SK-N-SH (cell line): ENCODE data around the gene TP53I13.

Source experiments
- RXRA ChIP-seq: IDR thresholded peaks from 2 replicates; pipeline ENCODE4 v1.4.0; 2012; ENCODE audit warnings: low read depth, mild to moderate bottlenecking, borderline replicate concordance
- TAF1 ChIP-seq: IDR thresholded peaks from 2 replicates; pipeline ENCODE4 v1.6.1; 2012; ENCODE audit warnings: low read depth, mild to moderate bottlenecking, low read length, moderate library complexity, borderline replicate concordance
- TF ChIP-seq, protein P1 (sequence below): fragments of 200-600 bp; sonication (generic); IDR thresholded peaks from 2 replicates; pipeline ENCODE4 v1.6.1; 2017; ENCODE audit warnings: antibody characterized with exemption, mild to moderate bottlenecking, moderate library complexity
- TF ChIP-seq, protein P2 (sequence below): IDR thresholded peaks from 2 replicates; pipeline ENCODE4 v1.4.0; 2012; ENCODE audit warnings: low read depth, borderline replicate concordance
- TF ChIP-seq, protein P3 (sequence below): fragments of 150-350 bp; IDR thresholded peaks from 2 replicates; pipeline ENCODE4 v1.6.1; 2017; ENCODE audit warnings: antibody characterized with exemption, low read length, low read depth, borderline replicate concordance

DNA sequence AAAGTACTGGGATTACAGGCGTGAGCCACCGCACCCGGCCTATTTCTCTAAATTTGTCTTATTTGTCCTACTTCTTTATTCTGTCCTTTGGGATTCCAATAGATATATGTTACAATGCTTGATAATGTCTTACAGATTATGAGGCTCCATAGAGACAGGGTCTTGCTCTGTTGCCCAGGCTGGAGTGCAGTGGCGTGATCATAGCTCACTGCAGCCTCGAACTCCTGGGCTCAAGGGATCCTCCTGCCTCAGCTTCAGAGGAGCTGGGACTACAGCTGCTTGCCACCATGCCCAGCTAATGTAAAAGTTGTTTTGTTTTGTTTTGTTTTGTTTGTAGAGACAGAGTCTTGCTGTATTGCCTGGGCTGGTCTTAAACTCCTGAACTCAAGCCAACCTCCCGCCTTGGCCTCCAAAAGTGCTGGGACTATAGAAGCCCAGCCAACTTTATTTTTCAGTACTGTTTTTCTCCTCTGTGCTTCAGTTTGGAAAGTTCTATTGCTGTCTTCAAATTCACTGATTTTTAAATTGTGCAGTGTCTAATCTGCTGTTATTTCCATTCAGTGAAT, 34.7 kb downstream of the TP53I13 start:
- TF ChIP-seq, protein P1, sequence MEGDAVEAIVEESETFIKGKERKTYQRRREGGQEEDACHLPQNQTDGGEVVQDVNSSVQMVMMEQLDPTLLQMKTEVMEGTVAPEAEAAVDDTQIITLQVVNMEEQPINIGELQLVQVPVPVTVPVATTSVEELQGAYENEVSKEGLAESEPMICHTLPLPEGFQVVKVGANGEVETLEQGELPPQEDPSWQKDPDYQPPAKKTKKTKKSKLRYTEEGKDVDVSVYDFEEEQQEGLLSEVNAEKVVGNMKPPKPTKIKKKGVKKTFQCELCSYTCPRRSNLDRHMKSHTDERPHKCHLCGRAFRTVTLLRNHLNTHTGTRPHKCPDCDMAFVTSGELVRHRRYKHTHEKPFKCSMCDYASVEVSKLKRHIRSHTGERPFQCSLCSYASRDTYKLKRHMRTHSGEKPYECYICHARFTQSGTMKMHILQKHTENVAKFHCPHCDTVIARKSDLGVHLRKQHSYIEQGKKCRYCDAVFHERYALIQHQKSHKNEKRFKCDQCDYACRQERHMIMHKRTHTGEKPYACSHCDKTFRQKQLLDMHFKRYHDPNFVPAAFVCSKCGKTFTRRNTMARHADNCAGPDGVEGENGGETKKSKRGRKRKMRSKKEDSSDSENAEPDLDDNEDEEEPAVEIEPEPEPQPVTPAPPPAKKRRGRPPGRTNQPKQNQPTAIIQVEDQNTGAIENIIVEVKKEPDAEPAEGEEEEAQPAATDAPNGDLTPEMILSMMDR: no peak
- no peak for TF ChIP-seq TAF1
- no peak for TF ChIP-seq RXRA
- TF ChIP-seq, protein P2, sequence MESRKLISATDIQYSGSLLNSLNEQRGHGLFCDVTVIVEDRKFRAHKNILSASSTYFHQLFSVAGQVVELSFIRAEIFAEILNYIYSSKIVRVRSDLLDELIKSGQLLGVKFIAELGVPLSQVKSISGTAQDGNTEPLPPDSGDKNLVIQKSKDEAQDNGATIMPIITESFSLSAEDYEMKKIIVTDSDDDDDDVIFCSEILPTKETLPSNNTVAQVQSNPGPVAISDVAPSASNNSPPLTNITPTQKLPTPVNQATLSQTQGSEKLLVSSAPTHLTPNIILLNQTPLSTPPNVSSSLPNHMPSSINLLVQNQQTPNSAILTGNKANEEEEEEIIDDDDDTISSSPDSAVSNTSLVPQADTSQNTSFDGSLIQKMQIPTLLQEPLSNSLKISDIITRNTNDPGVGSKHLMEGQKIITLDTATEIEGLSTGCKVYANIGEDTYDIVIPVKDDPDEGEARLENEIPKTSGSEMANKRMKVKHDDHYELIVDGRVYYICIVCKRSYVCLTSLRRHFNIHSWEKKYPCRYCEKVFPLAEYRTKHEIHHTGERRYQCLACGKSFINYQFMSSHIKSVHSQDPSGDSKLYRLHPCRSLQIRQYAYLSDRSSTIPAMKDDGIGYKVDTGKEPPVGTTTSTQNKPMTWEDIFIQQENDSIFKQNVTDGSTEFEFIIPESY: no peak
- TF ChIP-seq, protein P3, sequence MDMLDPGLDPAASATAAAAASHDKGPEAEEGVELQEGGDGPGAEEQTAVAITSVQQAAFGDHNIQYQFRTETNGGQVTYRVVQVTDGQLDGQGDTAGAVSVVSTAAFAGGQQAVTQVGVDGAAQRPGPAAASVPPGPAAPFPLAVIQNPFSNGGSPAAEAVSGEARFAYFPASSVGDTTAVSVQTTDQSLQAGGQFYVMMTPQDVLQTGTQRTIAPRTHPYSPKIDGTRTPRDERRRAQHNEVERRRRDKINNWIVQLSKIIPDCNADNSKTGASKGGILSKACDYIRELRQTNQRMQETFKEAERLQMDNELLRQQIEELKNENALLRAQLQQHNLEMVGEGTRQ: no peak
